GM21528 (cell line): ENCODE data around the gene HECTD4.
"Not testable (repeated sequence)": the region's sequence is repeated elsewhere in the genome, so short reads cannot be mapped to it uniquely, and the experiment has no call there.

Experiments used
- ATAC-seq: cut with Tn5 transposase; IDR thresholded peaks from one replicate; pipeline ENCODE4 v1.9.1; 2021; ENCODE audit warnings: mild to moderate bottlenecking, moderate library complexity; ENCODE audit not compliant: unreplicated experiment, low FRiP score

HECTD4 gene

GRCh38 chr12:112167031-112167461 lies 215.2 kb downstream of the HECTD4 start:
- ATAC-seq: no peak

DNA sequence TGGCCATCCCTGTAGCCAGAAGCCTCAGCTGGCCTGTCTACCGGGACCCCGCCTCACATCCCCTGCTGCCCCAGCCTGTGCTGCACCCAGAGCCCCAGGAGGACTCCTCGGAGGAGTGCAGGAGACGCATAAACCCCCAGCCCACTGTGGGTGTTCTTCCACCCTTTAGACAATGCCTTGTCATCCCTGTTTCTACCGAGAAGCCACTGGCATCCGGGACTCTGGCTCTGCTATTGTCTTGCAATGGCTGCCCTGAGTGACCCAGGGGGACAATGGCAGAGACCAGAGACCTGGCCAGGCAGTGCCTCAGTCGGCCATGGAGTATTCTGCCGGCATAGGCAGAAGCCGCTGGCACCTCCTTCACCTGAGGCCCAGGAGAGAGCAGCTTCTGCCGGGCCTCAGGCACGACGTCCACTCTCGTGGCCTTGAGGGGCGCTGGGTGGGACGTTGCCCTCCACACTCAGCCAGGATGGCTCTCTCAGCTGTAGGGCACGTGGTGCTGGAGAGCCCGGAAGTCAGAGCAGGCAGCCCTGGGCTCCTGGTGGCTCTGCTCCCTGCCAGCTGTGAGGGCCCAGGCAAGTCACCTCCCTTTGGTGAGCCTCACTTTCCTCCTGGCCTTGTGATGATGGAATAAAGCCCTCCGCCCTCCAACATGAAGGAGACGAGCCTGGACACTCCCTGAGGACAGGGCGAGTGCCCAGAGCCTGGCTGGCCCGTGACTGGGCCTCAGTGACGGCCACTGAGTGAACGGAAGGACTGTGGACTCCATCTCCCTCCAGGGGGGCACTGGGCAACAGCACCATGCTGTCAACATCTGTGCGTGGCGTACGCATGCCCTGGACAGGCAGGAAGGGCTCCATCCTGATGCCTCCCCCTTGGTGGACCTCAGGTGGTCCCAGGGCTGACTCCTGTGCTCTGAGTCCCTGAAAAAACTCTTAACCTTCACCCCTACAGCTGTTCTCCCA lies 215.9 kb downstream of the HECTD4 start:
- ATAC-seq: no peak

- ATAC-seq: no peak
Observed at GRCh38 chr12:112165624-112166023, 216.6 kb downstream of the HECTD4 start.

GRCh38 chr12:112164011-112164660 lies 218.1 kb downstream of the HECTD4 start:
- no peak for ATAC-seq

DNA sequence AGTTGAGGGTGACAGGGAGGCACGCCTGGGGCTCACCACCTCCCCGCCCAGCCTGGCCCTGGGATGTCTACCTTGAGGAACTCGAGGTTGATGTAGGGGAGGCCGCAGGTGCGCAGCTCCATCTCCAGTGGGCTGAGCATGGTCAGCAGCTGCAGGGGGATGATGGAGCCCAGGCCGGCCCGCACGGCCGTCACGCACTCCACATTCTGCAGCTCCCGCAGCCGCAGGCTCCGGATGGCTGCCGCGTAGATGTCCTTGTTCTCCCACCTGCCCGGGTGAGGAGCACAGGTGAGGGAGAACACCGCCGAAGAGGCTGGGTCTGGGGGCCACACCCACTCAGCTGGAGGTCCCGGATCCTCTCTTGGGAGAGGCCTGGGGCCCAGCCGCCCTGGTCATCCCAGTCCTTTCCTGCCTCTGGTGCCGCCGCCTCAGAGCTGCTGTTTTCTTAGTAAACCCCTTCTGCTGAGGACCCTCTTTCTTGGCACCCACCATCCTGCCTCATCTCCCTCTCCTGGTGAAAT lies 218.7 kb downstream of the HECTD4 start:
- no peak for ATAC-seq

- no peak for ATAC-seq
Observed at GRCh38 chr12:112163056-112163455, 219.2 kb downstream of the HECTD4 start.

DNA sequence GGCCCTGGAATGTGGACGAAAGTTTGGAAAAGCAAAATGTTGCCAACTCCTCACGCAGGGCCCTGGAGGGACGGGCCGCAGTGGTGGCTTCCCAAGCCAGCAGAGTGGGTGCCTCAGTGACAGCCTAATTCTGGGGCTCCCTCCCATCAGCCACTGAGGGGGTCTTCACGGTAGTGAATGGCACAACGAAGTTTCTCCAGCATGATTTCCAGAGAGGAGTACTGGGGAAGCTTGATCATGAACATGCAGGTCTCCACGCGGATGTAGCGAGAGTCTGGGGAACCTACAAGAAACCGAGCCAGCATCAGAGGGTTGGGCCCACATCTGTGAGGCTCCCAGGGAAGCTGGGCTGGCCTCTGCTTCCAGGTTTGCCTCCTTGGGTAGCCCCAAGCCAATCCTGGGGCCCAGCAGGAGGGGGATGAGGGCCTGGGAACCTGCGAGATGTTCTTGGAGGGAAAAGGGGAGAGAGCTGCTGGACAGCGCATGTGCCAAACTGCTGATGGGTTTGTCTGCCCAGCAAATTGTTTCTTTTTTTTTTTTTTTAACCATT lies 219.9 kb downstream of the HECTD4 start:
- no peak for ATAC-seq

- no peak for ATAC-seq
Observed at GRCh38 chr12:112161711-112162110, 220.5 kb downstream of the HECTD4 start.

GRCh38 chr12:112160611-112161010 lies 221.6 kb downstream of the HECTD4 start:
- no peak for ATAC-seq

GRCh38 chr12:112159146-112159541 lies 223.1 kb downstream of the HECTD4 start:
- no peak for ATAC-seq

DNA sequence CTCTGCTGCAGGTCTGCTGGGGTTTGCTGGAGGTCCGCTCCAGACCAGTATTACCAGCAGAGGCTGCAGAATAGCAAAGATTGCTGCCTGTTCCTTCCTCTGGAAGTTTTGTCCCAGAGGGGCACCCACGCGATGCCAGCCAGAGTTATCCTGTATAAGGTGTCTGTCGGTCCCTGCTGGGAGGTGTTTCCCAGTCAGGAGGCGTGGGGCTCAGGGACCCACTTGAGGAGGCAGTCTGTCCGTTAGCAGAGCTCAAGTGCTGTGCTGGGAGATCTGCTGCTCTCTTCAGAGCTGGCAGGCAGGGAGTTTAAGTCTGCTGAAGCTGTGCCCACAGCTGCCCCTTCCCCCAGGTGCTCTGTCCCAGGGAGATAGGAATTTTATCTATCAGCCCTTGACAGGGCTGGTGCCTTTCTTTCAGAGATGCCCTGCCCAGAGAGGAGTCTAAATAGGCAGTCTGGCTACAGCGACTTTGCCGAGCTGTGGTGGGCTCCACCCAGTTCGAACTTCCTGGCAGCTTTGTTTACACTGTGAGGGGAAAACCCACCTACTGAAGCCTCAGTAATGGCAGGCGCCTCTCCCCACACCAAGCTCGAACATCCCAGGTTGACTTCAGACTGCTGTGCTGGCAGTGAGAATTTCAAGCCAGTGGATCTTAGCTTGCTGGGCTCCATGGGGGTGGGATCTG lies 223.6 kb downstream of the HECTD4 start:
- not testable (repeated sequence) for ATAC-seq

GRCh38 chr12:112153893-112154219 lies 228.4 kb downstream of the HECTD4 start:
- no peak for ATAC-seq

DNA sequence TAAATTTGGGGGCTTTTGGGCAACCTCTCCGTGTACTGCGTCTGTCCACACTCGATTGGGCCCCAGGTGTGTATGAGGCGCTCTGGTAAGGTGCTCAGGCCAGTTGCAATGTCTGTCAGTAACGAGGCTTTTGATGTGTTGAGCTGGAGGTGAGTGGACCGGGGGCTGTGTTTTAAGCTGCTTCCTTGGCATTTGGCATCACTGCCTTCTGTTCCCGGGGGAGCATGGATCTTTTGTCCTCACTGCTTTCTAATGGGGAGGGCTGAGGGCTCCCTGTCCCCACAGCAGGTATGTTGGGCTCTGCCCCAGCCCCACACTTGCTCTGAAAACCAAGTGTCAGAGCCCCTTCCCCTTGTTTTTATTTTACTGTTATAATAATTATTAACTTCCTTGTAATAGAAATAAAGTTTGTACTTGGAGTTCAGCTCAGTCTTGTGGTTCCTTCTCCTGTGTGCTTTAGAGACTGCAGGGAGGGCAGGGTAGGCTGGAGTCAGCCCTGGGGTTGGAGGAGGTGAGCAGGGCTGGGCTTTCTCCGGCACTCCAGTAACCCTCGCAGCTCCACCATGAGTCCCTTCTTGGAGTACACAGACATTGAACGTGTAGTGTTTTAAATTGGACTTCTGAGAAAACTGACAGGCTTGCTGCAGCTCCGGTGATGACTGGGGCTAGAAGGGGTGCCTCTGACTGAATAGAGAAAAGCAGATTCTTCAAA lies 228.9 kb downstream of the HECTD4 start:
- ATAC-seq: no peak

DNA sequence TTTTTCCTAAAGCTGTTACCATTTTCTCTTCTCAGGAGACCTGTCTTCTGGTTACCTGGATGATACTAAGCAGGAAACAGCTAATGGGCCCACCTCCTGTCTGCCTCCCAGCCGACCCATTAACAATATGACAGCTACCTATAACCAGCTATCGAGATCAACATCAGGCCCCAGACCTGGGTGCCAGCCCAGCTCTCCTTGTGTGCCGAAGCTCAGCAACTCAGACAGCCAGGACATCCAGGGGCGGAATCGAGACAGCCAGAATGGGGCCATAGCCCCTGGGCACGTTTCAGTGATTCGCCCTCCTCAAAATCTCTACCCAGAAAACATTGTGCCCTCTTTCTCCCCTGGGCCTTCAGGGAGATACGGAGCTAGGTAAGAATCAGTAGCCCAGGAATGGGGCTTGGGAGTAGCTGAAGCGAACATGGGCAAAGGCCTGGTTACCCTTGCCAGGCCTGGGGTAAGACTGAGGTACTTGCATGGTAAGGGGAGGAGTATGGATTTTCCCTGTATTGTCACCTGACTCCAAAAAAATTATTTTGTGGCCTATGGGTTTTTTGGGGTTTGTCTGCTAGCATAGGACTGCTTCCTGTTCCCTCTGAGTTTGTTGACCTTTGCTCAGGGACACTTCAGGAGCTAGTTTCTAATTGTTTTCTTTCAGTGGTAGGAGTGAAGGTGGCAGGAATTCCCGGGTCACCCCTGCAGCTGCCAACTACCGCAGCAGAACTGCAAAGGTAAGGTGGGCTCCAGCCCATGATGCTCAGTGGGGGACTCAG lies 230.3 kb downstream of the HECTD4 start:
- ATAC-seq: no peak

DNA sequence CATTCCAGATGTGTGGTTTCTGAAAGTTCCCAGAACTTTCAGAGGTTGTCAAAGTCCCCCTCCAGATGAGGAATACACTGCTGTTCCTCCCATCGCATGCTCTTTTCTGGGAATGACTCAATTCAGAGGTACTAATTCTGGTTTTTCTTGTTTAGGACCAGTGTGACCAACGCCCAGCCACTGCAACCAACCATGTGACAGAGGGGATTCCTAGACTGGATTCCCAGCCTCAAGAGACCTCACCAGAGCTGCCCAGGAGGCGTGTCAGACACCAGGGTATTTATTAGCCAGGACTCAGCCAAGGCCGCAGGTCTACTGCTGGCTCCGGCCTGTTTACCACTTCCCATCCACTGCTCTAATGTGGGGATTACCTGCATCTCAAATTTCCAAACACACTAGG lies 232.6 kb downstream of the HECTD4 start:
- ATAC-seq: no peak

- no peak for ATAC-seq
Observed at GRCh38 chr12:112148031-112148513, 234.2 kb downstream of the HECTD4 start.

- ATAC-seq: no peak
Observed at GRCh38 chr12:112146123-112146522, 236.1 kb downstream of the HECTD4 start.

- no peak for ATAC-seq
Observed at GRCh38 chr12:112140728-112141127, 241.5 kb downstream of the HECTD4 start.

- no peak for ATAC-seq
Observed at GRCh38 chr12:112134731-112135130, 247.5 kb downstream of the HECTD4 start.
